ENCODE results near the gene NOXA1. TPM values are rescaled to one million over a fixed set of nuclear protein-coding genes. Genes with fewer than 3 reads are reported as not detected.

Gene NOXA1
- total RNA-seq, 4 donors from 2014 or later: 3.1 to 5.6 (median 4.4) TPM

DNA sequence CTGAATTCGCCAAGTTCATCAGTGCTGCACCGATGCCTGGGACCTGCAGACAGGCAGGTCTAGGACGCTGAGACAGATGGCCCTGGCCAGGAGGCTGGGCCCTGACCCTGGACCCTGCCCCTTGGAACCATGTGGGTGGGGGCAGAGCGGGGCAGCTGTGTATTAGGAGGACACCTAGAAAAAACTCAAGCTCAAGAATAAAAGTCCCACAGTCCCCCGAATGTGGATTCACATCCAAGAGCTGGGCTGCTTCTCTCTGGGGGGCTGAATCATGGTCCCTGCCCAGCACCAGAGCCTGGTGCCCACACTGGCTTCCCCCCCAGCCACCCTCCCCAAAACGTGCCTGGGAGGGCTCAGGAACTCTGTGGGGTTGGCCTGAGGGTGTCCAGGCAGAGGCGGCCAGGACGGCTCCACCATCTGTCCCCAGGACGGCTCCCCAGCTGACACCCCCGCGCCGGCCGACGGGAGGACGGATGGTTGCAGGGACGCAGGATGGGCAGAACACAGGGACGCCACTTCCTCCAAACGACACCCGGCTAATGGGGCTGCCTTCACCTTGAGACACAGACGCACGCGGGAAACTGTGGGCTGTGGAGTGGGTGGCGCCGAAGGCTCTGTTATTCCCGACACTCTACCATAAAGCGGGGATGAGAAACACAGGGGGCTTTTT, 35.2 kb upstream of the NOXA1 start:
- WGBS, 2 donors: 77 to 89% methylated on average over 17 to 26 of the region's 26 CpGs
- intact Hi-C loops (cut with DNase I; ENCODE audit: low total_unique reads): no loop called here
- TF ChIP-seq, protein P1, sequence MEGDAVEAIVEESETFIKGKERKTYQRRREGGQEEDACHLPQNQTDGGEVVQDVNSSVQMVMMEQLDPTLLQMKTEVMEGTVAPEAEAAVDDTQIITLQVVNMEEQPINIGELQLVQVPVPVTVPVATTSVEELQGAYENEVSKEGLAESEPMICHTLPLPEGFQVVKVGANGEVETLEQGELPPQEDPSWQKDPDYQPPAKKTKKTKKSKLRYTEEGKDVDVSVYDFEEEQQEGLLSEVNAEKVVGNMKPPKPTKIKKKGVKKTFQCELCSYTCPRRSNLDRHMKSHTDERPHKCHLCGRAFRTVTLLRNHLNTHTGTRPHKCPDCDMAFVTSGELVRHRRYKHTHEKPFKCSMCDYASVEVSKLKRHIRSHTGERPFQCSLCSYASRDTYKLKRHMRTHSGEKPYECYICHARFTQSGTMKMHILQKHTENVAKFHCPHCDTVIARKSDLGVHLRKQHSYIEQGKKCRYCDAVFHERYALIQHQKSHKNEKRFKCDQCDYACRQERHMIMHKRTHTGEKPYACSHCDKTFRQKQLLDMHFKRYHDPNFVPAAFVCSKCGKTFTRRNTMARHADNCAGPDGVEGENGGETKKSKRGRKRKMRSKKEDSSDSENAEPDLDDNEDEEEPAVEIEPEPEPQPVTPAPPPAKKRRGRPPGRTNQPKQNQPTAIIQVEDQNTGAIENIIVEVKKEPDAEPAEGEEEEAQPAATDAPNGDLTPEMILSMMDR (IDR thresholded peaks at IDR 0.05): no peak
- no peak for TF ChIP-seq POLR2A (IDR thresholded peaks at IDR 0.05)
- DNase-seq (ENCODE audit: low spot score in 2 of 2): no peak
- H3K4me3 ChIP-seq (ENCODE audit: low read depth, poor library complexity, severe bottlenecking): no peak overlapping the region

DNA sequence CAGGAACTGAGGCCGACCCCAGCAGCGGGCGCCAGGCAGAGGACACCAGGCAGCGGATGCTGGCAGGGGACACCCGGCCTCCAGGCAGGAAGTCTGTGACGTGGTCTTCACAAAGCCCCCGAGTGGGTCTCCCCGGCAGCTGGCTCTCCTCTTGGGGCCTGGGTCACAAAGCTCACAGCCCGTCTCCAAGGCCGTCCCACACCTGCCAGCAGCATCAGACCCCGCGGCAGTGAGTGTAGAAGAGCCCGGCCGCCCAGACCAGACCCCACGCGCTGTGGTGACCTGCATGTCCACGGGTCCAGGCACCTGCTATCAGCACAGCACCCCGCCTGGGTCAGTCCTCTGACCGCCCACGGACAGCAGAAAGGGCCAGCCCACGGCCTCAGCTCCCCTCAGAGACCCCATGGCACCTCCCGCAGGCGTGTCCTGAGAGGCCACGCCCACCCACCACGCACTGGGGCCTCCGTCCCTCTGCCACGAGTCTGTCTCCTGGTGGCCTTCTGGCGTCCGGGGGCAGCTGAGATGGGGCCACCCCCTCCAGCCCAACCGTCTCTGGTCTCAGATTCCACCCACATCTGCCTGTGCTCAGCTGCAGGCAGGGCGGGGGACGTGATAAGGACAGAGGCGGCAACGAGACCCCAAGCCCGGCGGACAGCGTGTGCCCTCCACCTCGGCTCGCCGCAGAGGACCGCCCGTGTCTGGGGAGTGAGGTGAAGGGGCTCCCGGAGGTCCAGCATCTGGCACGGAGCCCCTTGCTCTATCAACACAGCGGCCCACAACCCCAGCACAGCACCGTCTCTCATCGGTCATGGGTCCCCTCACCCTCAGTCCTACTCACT, 34.4 kb upstream of the NOXA1 start:
- WGBS, 2 donors: 89 to 91% methylated on average over 43 to 46 of the region's 47 CpGs
- no peak for DNase-seq (ENCODE audit: low spot score in 2 of 2)
- intact Hi-C loops (cut with DNase I; ENCODE audit: low total_unique reads): no loop called here
- no peak overlapping the region for H3K4me3 ChIP-seq (ENCODE audit: low read depth, poor library complexity, severe bottlenecking)
- TF ChIP-seq, protein P1 (IDR thresholded peaks at IDR 0.05): no peak
- no peak for TF ChIP-seq POLR2A (IDR thresholded peaks at IDR 0.05)

DNA sequence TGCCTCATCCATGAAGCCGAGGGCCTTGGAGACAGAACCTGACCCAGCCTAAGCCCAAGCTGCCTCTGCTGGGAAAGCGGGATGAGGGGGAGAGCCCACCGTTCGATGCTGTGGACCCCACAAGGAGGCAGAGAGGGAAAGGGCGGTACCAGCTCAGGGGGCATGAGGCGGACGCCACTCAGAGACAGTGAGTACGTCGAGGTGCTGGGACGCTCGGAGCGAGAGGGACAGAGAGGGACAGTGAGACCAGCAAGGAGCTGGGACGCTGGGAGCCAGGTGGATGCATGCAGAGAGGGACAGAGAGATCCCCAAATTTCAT, 33.8 kb upstream of the NOXA1 start:
- no peak for DNase-seq (ENCODE audit: low spot score in 2 of 2)
- 95 to 97% methylated on average over 13 of the region's 13 CpGs for WGBS, 2 donors
- intact Hi-C loops (cut with DNase I; ENCODE audit: low total_unique reads): no loop called here
- TF ChIP-seq POLR2A (IDR thresholded peaks at IDR 0.05): no peak
- TF ChIP-seq, protein P1 (IDR thresholded peaks at IDR 0.05): no peak
- no peak overlapping the region for H3K4me3 ChIP-seq (ENCODE audit: low read depth, poor library complexity, severe bottlenecking)

DNA sequence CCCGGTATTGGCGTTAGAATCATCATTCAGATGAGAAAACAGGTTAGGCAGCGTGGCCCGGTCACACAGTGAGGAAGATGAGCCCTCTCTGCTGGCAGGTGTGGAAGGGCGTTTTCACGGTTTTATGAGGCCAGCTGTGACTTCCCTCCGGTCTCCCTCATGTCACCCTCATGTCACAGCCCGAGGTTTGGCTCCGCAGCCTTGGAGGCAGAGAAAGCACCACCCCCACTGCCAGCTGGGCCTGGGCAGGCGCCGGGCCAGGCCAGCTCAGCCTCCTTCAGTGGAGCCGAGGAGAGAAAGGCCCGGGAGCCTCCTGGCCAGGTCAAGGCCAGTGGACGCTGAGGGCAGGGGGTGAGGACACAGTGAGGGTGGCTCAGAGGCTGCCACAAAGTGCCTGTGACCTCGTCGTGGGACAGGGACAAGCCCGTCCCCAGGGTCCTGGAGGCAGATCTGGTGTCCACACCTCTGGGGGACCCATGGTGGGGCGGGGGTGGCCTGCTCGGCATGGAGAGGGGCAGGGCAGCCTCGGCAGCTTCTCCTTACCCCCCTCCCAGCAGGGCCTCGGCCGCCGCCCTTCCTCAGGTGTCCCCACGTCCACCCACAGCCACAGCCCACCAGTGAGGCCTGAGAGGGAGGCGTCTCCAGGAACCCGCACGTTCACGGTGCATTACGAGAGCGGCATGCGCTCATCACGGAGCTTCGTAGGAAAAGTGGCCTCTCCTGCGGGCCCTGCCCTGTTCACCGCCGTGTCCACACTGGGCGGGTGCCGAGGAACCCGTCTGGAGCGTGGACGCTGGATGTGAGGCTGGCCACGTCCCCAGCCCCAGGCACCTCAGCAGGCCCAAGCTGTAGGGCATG, 32.4 kb upstream of the NOXA1 start:
- no peak overlapping the region for H3K4me3 ChIP-seq (ENCODE audit: low read depth, poor library complexity, severe bottlenecking)
- no peak for DNase-seq (ENCODE audit: low spot score in 2 of 2)
- intact Hi-C loops (cut with DNase I; ENCODE audit: low total_unique reads): no loop called here
- no peak for TF ChIP-seq POLR2A (IDR thresholded peaks at IDR 0.05)
- TF ChIP-seq, protein P1 (IDR thresholded peaks at IDR 0.05): no peak
- 80 to 81% methylated on average over 39 to 41 of the region's 42 CpGs for WGBS, 2 donors

DNA sequence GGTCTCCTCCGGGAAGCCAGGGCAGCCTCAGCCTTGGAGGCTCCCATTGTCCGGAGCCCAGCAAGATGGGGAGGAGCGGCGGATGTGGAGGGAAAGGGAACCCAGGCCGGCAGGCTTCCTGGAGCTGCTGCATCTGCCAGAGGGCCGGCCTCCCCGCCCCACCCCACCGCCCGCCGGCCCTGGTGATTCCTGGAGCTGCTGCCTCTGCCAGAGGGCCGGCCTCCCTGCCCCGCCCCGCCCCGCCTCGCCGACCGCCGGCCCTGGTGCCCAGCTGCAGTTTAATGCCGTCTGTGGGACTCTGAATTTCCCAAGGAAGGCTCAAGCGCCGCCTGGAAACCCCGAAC, 31.8 kb upstream of the NOXA1 start:
- no peak for DNase-seq (ENCODE audit: low spot score in 2 of 2)
- TF ChIP-seq POLR2A (IDR thresholded peaks at IDR 0.05): no peak
- TF ChIP-seq, protein P1 (IDR thresholded peaks at IDR 0.05): no peak
- intact Hi-C loops (cut with DNase I; ENCODE audit: low total_unique reads): no loop called here
- WGBS, 2 donors: 75% methylated on average over 18 to 22 of the region's 22 CpGs
- no peak overlapping the region for H3K4me3 ChIP-seq (ENCODE audit: low read depth, poor library complexity, severe bottlenecking)

Data from lower leg skin (tissue), 4 donors.